Mammary epithelial cell (primary cell): Measurements from ENCODE around the gene ATP8A2.

Source experiments
- EZH2 ChIP-seq: IDR thresholded peaks from 2 replicates; pipeline ENCODE4 v1.6.1; 2012; ENCODE audit warnings: low read length, inconsistent platforms, borderline replicate concordance
- TF ChIP-seq, protein P1 (sequence below), 2 donors: IDR thresholded peaks in 1 of 2; conservative IDR thresholded peaks in 1 of 2; 2 replicates each; pipeline ENCODE4 v1.5.1; 2011 to 2012; ENCODE audit warnings: inconsistent platforms in 2 of 2, low read length in 2 of 2, mild to moderate bottlenecking in 2 of 2, control low read depth in 1 of 2, low read depth in 1 of 2; ENCODE audit not compliant: insufficient read depth in 1 of 2; ENCODE audit errors: extremely low read depth in 1 of 2

- TF ChIP-seq, protein P1, sequence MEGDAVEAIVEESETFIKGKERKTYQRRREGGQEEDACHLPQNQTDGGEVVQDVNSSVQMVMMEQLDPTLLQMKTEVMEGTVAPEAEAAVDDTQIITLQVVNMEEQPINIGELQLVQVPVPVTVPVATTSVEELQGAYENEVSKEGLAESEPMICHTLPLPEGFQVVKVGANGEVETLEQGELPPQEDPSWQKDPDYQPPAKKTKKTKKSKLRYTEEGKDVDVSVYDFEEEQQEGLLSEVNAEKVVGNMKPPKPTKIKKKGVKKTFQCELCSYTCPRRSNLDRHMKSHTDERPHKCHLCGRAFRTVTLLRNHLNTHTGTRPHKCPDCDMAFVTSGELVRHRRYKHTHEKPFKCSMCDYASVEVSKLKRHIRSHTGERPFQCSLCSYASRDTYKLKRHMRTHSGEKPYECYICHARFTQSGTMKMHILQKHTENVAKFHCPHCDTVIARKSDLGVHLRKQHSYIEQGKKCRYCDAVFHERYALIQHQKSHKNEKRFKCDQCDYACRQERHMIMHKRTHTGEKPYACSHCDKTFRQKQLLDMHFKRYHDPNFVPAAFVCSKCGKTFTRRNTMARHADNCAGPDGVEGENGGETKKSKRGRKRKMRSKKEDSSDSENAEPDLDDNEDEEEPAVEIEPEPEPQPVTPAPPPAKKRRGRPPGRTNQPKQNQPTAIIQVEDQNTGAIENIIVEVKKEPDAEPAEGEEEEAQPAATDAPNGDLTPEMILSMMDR (conservative IDR thresholded peaks at IDR 0.05 in 1 of 2, IDR thresholded peaks at IDR 0.05 in 1 of 2; ENCODE audit: extremely low read depth in 1 of 2, insufficient read depth in 1 of 2, low read depth in 1 of 2, low read length in 2 of 2), result no peak
- no peak for TF ChIP-seq EZH2
These were observed 667.2 kb downstream of the ATP8A2 start for GRCh38 chr13:26038931-26039475.
